ENCODE results near the gene HLA-DMA.

The HLA-DMA gene

GRCh38 chr6:32938494-32938893, 14.4 kb downstream of the HLA-DMA start:
- DNase-seq: no peak
- peaks cover 0 to 7% of the 10 kb centered on the region in 2 donors for H3K27me3 ChIP-seq
- no peaks in the 10 kb centered on the region for H3K36me3 ChIP-seq
- TF ChIP-seq, protein P1, sequence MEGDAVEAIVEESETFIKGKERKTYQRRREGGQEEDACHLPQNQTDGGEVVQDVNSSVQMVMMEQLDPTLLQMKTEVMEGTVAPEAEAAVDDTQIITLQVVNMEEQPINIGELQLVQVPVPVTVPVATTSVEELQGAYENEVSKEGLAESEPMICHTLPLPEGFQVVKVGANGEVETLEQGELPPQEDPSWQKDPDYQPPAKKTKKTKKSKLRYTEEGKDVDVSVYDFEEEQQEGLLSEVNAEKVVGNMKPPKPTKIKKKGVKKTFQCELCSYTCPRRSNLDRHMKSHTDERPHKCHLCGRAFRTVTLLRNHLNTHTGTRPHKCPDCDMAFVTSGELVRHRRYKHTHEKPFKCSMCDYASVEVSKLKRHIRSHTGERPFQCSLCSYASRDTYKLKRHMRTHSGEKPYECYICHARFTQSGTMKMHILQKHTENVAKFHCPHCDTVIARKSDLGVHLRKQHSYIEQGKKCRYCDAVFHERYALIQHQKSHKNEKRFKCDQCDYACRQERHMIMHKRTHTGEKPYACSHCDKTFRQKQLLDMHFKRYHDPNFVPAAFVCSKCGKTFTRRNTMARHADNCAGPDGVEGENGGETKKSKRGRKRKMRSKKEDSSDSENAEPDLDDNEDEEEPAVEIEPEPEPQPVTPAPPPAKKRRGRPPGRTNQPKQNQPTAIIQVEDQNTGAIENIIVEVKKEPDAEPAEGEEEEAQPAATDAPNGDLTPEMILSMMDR (IDR thresholded peaks at IDR 0.05): no peak
- peaks cover 0 to 9% (median 3%) of the 10 kb centered on the region in 4 donors for H3K4me1 ChIP-seq
- H3K27ac ChIP-seq: no peak overlapping the region
- no peaks in the 10 kb centered on the region for H3K9me3 ChIP-seq
- intact Hi-C loops (cut with DNase I; ENCODE audit: low total_unique reads): no loop called here
- H3K4me3 ChIP-seq: no peak overlapping the region

DNA sequence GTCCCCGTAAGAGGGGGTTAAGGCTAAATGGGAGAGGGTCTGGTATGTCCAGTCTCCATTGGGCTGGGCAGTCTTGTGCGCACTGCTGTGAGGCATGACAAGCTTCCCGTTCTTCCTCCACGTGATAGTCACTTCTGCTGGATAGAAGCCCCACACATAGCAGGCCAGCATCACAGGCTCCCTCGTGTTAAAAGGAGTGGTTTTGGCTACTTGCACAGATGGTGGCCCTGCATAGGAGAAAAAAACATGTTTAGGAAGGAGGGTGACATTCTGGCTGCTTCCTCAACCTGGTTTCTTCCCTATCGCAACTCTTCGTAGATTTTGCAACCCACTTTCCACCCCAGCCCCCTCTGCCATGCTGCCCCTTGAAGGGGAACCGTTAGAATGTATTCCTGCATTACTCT, 15.7 kb downstream of the HLA-DMA start:
- H3K27ac ChIP-seq: no peak overlapping the region
- H3K4me3 ChIP-seq: no peak overlapping the region
- no peaks in the 10 kb centered on the region for H3K36me3 ChIP-seq
- H3K9me3 ChIP-seq: no peaks in the 10 kb centered on the region
- intact Hi-C loops (cut with DNase I; ENCODE audit: low total_unique reads): no loop called here
- H3K27me3 ChIP-seq: peaks cover 0 to 7% of the 10 kb centered on the region in 2 donors
- H3K4me1 ChIP-seq: peaks cover 0 to 9% (median 3%) of the 10 kb centered on the region in 4 donors
- TF ChIP-seq, protein P1 (IDR thresholded peaks at IDR 0.05): no peak
- peak; percentile 59 to 74 for DNase-seq

- H3K27me3 ChIP-seq: peaks cover 0 to 7% of the 10 kb centered on the region in 2 donors
- TF ChIP-seq, protein P1 (IDR thresholded peaks at IDR 0.05): no peak
- intact Hi-C loops (cut with DNase I; ENCODE audit: low total_unique reads): no loop called here
- no peak for DNase-seq
- H3K27ac ChIP-seq: no peak overlapping the region
- peaks cover 0 to 9% (median 3%) of the 10 kb centered on the region in 4 donors for H3K4me1 ChIP-seq
- no peaks in the 10 kb centered on the region for H3K9me3 ChIP-seq
- no peaks in the 10 kb centered on the region for H3K36me3 ChIP-seq
- H3K4me3 ChIP-seq: no peak overlapping the region
These were observed 16.4 kb downstream of the HLA-DMA start for GRCh38 chr6:32936239-32937152.

DNA sequence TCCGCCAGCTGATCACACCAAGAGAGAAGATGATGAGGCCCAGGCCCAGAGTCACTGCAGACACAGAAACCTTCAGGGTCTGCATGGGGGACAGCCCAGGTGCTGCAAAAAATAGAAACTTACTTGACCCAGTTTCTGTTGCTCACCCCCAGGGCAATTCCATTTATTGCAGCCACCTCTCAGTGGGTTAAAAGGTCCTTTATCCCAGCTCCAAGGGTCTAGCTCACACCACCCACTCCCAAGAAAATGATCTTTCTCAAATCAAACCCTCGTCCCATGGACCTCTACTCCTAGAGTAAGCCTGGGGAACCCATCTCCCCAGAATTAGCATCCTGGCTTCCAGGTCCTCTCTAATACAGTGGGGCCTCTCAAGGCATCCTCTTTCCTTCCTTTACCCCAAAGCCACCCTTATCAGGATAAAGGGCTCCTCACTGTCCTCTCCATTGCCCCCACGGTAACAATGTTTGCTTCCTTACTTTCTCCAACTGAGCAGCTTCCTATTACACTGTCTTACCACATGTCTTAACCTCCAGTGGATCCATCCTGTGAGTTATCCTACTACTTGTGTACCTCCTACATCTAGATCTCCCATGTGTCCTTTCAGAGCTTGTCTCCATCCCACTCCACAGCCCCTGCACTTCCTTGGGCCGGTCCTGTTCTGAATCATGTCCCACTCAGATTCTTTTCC, 17.2 kb downstream of the HLA-DMA start:
- no peak overlapping the region for H3K4me3 ChIP-seq
- peaks cover 0 to 7% of the 10 kb centered on the region in 2 donors for H3K27me3 ChIP-seq
- no peak overlapping the region for H3K27ac ChIP-seq
- no peaks in the 10 kb centered on the region for H3K36me3 ChIP-seq
- H3K9me3 ChIP-seq: no peaks in the 10 kb centered on the region
- no peak for DNase-seq
- intact Hi-C loops (cut with DNase I; ENCODE audit: low total_unique reads): loop anchor here (2.0 kb wide), 1 partner anchor 51 kb away; no protein-coding TSS in a partner anchor
- TF ChIP-seq, protein P1 (IDR thresholded peaks at IDR 0.05): no peak
- H3K4me1 ChIP-seq: peaks cover 0 to 4% (median 2%) of the 10 kb centered on the region in 4 donors

GRCh38 chr6:32933661-32934085, 19.2 kb downstream of the HLA-DMA start:
- peak; percentile 84 to 87 for DNase-seq
- intact Hi-C loops (cut with DNase I; ENCODE audit: low total_unique reads): loop anchor here (2.0 to 5.0 kb wide), 2 partner anchors 34 to 53 kb away; partner anchors contain the start of gene BRD2

More at GRCh38 chr6:32933661-32934085, 19.2 kb downstream of the HLA-DMA start:
- no peak overlapping the region for H3K4me3 ChIP-seq
- H3K4me1 ChIP-seq: no peaks in the 10 kb centered on the region
- H3K27me3 ChIP-seq: peaks cover 0 to 3% of the 10 kb centered on the region in 2 donors
- H3K9me3 ChIP-seq: no peaks in the 10 kb centered on the region
- no peak overlapping the region for H3K27ac ChIP-seq
- TF ChIP-seq, protein P1 (IDR thresholded peaks at IDR 0.05): peak; percentile 67 to 73
- H3K36me3 ChIP-seq: no peaks in the 10 kb centered on the region

Data from tibial artery (tissue), 4 donors.